GM12891 (cell line): ENCODE measurements around the gene TMC1.

ENCODE experiments used
- POLR2A ChIP-seq: IDR thresholded peaks from 2 replicates; pipeline ENCODE4 v1.6.1; 2011; ENCODE audit warnings: low read depth, low read length, control low read depth
- POLR2AphosphoS5 ChIP-seq: IDR thresholded peaks from 2 replicates; pipeline ENCODE4 v1.6.1; 2011; ENCODE audit warnings: low read depth, low read length, control low read depth
- TAF1 ChIP-seq: IDR thresholded peaks from 2 replicates; pipeline ENCODE4 v1.6.1; 2011; ENCODE audit warnings: low read depth, low read length, control low read depth

DNA sequence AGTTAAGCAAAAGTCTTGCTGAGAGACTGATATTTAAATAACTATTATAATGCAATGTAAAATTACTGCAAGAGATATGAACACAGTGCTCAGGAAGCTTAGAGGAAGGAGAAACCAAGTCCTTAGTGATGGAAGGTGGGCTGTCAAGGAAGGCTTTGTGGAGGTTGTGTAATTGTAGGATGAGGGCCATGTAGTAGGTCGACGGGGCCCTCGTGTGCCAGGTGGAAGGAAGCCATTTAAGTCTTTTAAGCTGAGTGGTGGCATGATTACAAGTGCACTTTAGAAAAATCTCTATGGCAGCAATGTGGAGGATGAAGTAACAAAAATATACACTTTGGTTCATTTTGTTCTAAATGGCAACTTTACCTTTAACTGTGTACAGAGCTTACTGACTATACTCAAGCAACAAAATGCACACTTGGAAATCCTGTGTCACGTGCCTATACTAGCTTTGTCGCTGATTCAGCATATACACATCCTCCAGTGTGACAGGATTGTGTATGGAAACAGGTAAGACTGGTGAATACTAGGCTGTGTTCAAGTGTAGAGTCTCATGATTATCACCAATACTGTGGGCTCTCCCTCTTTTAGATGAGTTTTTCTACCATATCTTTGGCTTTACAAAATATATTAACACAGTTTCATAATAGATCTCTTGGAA lies 78.6 kb downstream of the TMC1 start:
- TF ChIP-seq POLR2A, result no peak
- TF ChIP-seq POLR2AphosphoS5, result no peak
- no peak for TF ChIP-seq TAF1
